ENCODE data around the gene KATNB1.

DNA sequence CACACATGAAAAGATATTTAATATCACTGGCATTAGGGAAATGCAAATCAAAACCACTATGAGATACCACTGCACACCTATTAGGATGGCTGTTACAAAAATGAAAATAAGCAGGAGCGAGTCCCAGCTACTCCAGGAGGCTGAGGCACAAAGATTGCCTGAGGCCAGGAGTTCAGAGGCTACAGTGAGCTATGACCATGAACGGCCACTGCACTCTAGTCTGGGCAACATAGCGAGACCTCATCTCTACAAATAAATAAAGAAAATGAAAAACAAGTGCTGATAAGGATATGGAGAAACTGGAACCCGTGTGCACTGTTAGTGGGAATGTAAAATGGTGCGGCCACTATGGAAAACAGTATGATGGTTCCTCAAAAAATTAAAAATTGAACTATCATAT is 43.1 kb downstream of the KATNB1 start:
- TF ChIP-seq, protein P1, sequence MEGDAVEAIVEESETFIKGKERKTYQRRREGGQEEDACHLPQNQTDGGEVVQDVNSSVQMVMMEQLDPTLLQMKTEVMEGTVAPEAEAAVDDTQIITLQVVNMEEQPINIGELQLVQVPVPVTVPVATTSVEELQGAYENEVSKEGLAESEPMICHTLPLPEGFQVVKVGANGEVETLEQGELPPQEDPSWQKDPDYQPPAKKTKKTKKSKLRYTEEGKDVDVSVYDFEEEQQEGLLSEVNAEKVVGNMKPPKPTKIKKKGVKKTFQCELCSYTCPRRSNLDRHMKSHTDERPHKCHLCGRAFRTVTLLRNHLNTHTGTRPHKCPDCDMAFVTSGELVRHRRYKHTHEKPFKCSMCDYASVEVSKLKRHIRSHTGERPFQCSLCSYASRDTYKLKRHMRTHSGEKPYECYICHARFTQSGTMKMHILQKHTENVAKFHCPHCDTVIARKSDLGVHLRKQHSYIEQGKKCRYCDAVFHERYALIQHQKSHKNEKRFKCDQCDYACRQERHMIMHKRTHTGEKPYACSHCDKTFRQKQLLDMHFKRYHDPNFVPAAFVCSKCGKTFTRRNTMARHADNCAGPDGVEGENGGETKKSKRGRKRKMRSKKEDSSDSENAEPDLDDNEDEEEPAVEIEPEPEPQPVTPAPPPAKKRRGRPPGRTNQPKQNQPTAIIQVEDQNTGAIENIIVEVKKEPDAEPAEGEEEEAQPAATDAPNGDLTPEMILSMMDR (IDR thresholded peaks at IDR 0.05; ENCODE audit: low read length): no peak
- no peak for TF ChIP-seq EZH2 (optimal IDR thresholded peaks at IDR 0.05; ENCODE audit: low read depth, low read length)
- TF ChIP-seq EZH2phosphoT487 (IDR thresholded peaks at IDR 0.05; ENCODE audit: low read length): no peak

All from MM.1S (cell line).